ENCODE results near the gene FAAP100. TPM values are rescaled to one million over a fixed set of nuclear protein-coding genes. Genes with fewer than 3 reads are reported as not detected.

FAAP100 gene
- polyA plus RNA-seq, 1 of the 3 experiments (the other 2 are of a cell fraction) = 18.9 TPM

DNA sequence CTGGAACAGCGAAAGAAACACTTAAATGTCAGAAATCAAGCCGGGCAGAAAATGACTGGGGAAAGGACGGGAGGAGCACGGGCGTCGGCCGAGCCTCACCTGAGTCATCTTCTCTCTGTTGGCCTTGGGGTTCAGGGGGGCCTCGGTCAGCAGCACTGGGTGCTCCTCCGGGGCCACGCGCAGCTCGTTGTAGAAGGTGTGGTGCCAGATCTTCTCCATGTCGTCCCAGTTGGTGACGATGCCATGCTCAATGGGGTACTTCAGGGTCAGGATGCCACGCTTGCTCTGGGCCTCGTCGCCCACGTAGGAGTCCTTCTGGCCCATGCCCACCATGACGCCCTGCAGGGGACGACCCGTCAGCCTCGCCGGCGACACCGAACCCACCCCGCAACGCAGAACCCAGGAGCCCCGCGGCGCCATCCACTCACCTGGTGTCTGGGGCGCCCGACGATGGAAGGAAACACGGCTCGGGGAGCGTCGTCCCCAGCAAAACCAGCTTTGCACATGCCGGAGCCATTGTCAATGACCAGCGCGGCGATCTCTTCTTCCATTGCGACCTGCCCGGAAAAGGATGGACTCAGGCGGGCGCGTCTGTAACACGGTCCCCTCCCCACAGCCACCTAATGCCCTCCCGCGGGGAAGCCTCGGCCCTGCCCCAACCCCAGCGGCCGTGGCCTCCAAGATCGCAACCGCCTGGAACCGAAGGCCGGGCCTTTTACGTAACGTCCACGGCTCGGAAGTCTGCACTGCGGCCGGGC is 40.2 kb downstream of the FAAP100 start:
- no peaks in the 10 kb centered on the region for H3K27me3 ChIP-seq (ENCODE audit: insufficient read depth)
- no peak overlapping the region for H2AFZ ChIP-seq (ENCODE audit: low read depth)
- H3K4me3 ChIP-seq (ENCODE audit: low read depth in 2 of 2, low read length in 1 of 2) = peak overlapping the region; percentile 70 to 91
- H3K9ac ChIP-seq = peak overlapping the region; percentile 81
- no peak for DNase-seq
- ChIA-PET CTCF (interaction anchor here (0.7 to 4.2 kb wide), 6 partner anchors 22 to 447 kb away, joined by 4 to 20 read pairs (median 5); no protein-coding TSS in a partner anchor), POLR2A (interaction anchor here (0.6 to 2.5 kb wide), 11 partner anchors 13 to 117 kb away, joined by 3 to 12 read pairs (median 4); partner anchors contain the start of genes BAHCC1, FAAP100 and FSCN2)
- H3F3A ChIP-seq (replicated peaks; ENCODE audit: insufficient read depth) = peaks cover 77% of the 10 kb centered on the region
- peaks cover 12 to 54% of the 10 kb centered on the region in 2 experiments; a peak in 3 of 4 replicates for H3K4me1 ChIP-seq (ENCODE audit: control insufficient read depth in 1 of 2, insufficient read depth in 2 of 2, low read depth in 1 of 2, low read length in 1 of 2)
- H4K20me1 ChIP-seq (ENCODE audit: insufficient read depth) = peaks cover 56% of the 10 kb centered on the region
- peaks cover 82% of the 10 kb centered on the region for H3K79me2 ChIP-seq (ENCODE audit: insufficient read depth)
- 1% methylated on average over 29 of the region's 62 CpGs for WGBS (ENCODE audit: low lambda C conversion rate)
- peak overlapping the region; percentile 67 to 88 for H3K27ac ChIP-seq (ENCODE audit: low read depth in 2 of 2, low read length in 1 of 2)
- H3K36me3 ChIP-seq (replicated peaks in 1 of 2; ENCODE audit: control insufficient read depth in 1 of 2, insufficient read depth in 2 of 2, low read length in 1 of 2) = peaks cover 32 to 42% of the 10 kb centered on the region in 2 experiments
- H3K9me2 ChIP-seq = no peaks in the 10 kb centered on the region
- H3K9me3 ChIP-seq = no peaks in the 10 kb centered on the region
- H3K4me2 ChIP-seq = peak overlapping the region; percentile 93
- TF ChIP-seq, protein P1, sequence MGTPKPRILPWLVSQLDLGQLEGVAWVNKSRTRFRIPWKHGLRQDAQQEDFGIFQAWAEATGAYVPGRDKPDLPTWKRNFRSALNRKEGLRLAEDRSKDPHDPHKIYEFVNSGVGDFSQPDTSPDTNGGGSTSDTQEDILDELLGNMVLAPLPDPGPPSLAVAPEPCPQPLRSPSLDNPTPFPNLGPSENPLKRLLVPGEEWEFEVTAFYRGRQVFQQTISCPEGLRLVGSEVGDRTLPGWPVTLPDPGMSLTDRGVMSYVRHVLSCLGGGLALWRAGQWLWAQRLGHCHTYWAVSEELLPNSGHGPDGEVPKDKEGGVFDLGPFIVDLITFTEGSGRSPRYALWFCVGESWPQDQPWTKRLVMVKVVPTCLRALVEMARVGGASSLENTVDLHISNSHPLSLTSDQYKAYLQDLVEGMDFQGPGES (IDR thresholded peaks at IDR 0.05; ENCODE audit: low read depth, low read length) = no peak
- TF ChIP-seq, protein P2, sequence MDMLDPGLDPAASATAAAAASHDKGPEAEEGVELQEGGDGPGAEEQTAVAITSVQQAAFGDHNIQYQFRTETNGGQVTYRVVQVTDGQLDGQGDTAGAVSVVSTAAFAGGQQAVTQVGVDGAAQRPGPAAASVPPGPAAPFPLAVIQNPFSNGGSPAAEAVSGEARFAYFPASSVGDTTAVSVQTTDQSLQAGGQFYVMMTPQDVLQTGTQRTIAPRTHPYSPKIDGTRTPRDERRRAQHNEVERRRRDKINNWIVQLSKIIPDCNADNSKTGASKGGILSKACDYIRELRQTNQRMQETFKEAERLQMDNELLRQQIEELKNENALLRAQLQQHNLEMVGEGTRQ (IDR thresholded peaks at IDR 0.05; ENCODE audit: borderline replicate concordance, low read depth, low read length) = no peak
- TF ChIP-seq EP300 (IDR thresholded peaks at IDR 0.05; ENCODE audit: borderline replicate concordance in 1 of 2, low read depth in 1 of 2, low read length in 1 of 2) (no peak), RFX5 (IDR thresholded peaks at IDR 0.05; ENCODE audit: low read length) (no peak), POLR2AphosphoS5 (IDR thresholded peaks at IDR 0.05; ENCODE audit: low read depth, low read length) (peak; percentile 51), FOXM1 (IDR thresholded peaks at IDR 0.05; ENCODE audit: low read depth) (no peak), NFIC (IDR thresholded peaks at IDR 0.05; ENCODE audit: borderline replicate concordance) (no peak), TEAD4 (IDR thresholded peaks at IDR 0.05; ENCODE audit: borderline replicate concordance, insufficient read depth) (no peak; the same call in 1 of the 2 replicates), FOSL2 (IDR thresholded peaks at IDR 0.05; ENCODE audit: borderline replicate concordance, low read depth) (no peak), JUND (IDR thresholded peaks at IDR 0.05) (0 out of 2 replicates have a peak, but pooled peaks have one; percentile 3), NRF1 (IDR thresholded peaks at IDR 0.05; ENCODE audit: low read depth, low read length) (no peak), YY1 (IDR thresholded peaks at IDR 0.05; ENCODE audit: low read depth) (no peak; the same call in 1 of the 2 replicates), GABPA (IDR thresholded peaks at IDR 0.05; ENCODE audit: low read depth) (no peak), TCF12 (IDR thresholded peaks at IDR 0.05) (no peak), SIN3A (IDR thresholded peaks at IDR 0.05; ENCODE audit: borderline replicate concordance, low read depth, low read length) (0 out of 2 replicates have a peak, but pooled peaks have one; percentile 6), RXRA (IDR thresholded peaks at IDR 0.05; ENCODE audit: borderline replicate concordance, low read depth) (no peak), ELF1 (IDR thresholded peaks at IDR 0.05) (no peak), FOXJ3 (CRISPR knock-in tag; IDR thresholded peaks at IDR 0.05) (no peak), EZH2phosphoT487 (IDR thresholded peaks at IDR 0.05; ENCODE audit: borderline replicate concordance, low read depth) (no peak), MEF2A (IDR thresholded peaks at IDR 0.05; ENCODE audit: borderline replicate concordance, low read depth) (no peak), MXI1 (IDR thresholded peaks at IDR 0.05; ENCODE audit: low read depth, low read length) (no peak), GATA2 (CRISPR knock-in tag; IDR thresholded peaks at IDR 0.05) (no peak), TAF1 (IDR thresholded peaks at IDR 0.05; ENCODE audit: borderline replicate concordance, low read depth, low read length) (no peak), CHD2 (IDR thresholded peaks at IDR 0.05; ENCODE audit: low read length, partially characterized antibody) (no peak)
- TF ChIP-seq, protein P3, sequence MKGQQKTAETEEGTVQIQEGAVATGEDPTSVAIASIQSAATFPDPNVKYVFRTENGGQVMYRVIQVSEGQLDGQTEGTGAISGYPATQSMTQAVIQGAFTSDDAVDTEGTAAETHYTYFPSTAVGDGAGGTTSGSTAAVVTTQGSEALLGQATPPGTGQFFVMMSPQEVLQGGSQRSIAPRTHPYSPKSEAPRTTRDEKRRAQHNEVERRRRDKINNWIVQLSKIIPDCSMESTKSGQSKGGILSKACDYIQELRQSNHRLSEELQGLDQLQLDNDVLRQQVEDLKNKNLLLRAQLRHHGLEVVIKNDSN (IDR thresholded peaks at IDR 0.05; ENCODE audit: borderline replicate concordance, low read depth) = no peak
- TF ChIP-seq, protein P4, sequence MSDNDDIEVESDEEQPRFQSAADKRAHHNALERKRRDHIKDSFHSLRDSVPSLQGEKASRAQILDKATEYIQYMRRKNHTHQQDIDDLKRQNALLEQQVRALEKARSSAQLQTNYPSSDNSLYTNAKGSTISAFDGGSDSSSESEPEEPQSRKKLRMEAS (IDR thresholded peaks at IDR 0.05; ENCODE audit: low read depth) = no peak
- TF ChIP-seq, protein P5, sequence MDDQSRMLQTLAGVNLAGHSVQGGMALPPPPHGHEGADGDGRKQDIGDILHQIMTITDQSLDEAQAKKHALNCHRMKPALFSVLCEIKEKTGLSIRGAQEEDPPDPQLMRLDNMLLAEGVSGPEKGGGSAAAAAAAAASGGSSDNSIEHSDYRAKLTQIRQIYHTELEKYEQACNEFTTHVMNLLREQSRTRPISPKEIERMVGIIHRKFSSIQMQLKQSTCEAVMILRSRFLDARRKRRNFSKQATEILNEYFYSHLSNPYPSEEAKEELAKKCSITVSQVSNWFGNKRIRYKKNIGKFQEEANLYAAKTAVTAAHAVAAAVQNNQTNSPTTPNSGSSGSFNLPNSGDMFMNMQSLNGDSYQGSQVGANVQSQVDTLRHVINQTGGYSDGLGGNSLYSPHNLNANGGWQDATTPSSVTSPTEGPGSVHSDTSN (IDR thresholded peaks at IDR 0.05) = peak; percentile 31; the same call in 1 of the 2 replicates
- TF ChIP-seq, protein P6, sequence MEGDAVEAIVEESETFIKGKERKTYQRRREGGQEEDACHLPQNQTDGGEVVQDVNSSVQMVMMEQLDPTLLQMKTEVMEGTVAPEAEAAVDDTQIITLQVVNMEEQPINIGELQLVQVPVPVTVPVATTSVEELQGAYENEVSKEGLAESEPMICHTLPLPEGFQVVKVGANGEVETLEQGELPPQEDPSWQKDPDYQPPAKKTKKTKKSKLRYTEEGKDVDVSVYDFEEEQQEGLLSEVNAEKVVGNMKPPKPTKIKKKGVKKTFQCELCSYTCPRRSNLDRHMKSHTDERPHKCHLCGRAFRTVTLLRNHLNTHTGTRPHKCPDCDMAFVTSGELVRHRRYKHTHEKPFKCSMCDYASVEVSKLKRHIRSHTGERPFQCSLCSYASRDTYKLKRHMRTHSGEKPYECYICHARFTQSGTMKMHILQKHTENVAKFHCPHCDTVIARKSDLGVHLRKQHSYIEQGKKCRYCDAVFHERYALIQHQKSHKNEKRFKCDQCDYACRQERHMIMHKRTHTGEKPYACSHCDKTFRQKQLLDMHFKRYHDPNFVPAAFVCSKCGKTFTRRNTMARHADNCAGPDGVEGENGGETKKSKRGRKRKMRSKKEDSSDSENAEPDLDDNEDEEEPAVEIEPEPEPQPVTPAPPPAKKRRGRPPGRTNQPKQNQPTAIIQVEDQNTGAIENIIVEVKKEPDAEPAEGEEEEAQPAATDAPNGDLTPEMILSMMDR (IDR thresholded peaks at IDR 0.05) = no peak
